Brain microvascular endothelial cell (primary cell): ENCODE measurements around the gene DUT.
A peak's percentile ranks its signal among the peaks of the same experiment; 100 is the strongest.

ENCODE experiments used
- DNase-seq: peaks from one replicate; pipeline ENCODE4 v3.0.0-alpha.2; 2020
- H3K27ac ChIP-seq: fragments of 250-450 bp; sonication (Bioruptor Pico); 2 replicates; pipeline ENCODE4 v1.5.1; 2020; ENCODE audit warnings: mild to moderate bottlenecking, moderate library complexity
- H3K27me3 ChIP-seq: fragments of 250-450 bp; sonication (Bioruptor Pico); replicated peaks from 2 replicates; pipeline ENCODE4 v1.5.1; 2020; ENCODE audit warnings: mild to moderate bottlenecking
- H3K36me3 ChIP-seq: fragments of 250-450 bp; sonication (Bioruptor Pico); replicated peaks from 2 replicates; pipeline ENCODE4 v1.5.1; 2020; ENCODE audit warnings: mild to moderate bottlenecking
- H3K4me3 ChIP-seq: 2 replicates; pipeline ENCODE4 v1.5.1; 2011; ENCODE audit warnings: low read depth, mild to moderate bottlenecking, control low read depth, low read length, moderate library complexity
- in situ Hi-C: cut with HindIII; loops from 2 replicates; pipeline ENCODE4 v1.10.0; 2017; ENCODE audit warnings: low sequenced_read_pairs, low pct_ligation_motif_present
- TF ChIP-seq, protein P1 (sequence below): IDR thresholded peaks from 2 replicates; pipeline ENCODE4 v1.5.1; 2011; ENCODE audit warnings: low read depth, mild to moderate bottlenecking, moderate library complexity, low read length, control low read depth, inconsistent platforms; ENCODE audit errors: missing control alignments

The DUT gene

DNA sequence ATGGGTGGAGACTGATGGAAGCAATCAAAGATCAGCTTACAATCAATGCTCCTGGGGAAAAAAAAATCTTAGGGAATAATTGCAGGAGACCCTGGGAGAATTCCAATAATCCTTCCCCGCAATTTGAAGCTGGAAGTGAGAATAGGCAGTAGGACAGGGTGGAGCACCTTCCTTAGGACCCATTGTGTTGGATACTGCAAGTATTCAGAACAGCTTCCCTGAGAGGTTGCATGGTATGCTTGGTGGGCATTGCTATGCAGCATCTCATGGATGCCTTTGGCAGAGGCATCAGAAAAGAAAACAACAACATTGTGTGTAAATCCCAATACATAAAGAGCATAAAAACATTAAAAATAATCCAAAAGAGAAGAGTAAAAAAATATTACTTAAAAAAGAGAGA, 24.6 kb upstream of the DUT start:
- TF ChIP-seq, protein P1, sequence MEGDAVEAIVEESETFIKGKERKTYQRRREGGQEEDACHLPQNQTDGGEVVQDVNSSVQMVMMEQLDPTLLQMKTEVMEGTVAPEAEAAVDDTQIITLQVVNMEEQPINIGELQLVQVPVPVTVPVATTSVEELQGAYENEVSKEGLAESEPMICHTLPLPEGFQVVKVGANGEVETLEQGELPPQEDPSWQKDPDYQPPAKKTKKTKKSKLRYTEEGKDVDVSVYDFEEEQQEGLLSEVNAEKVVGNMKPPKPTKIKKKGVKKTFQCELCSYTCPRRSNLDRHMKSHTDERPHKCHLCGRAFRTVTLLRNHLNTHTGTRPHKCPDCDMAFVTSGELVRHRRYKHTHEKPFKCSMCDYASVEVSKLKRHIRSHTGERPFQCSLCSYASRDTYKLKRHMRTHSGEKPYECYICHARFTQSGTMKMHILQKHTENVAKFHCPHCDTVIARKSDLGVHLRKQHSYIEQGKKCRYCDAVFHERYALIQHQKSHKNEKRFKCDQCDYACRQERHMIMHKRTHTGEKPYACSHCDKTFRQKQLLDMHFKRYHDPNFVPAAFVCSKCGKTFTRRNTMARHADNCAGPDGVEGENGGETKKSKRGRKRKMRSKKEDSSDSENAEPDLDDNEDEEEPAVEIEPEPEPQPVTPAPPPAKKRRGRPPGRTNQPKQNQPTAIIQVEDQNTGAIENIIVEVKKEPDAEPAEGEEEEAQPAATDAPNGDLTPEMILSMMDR, result no peak
- in situ Hi-C loops, result no loop called here
- no peak for DNase-seq
- no peak overlapping the region for H3K4me3 ChIP-seq
- no peaks in the 10 kb centered on the region for H3K27me3 ChIP-seq
- no peaks in the 10 kb centered on the region for H3K36me3 ChIP-seq
- no peak overlapping the region for H3K27ac ChIP-seq

DNA sequence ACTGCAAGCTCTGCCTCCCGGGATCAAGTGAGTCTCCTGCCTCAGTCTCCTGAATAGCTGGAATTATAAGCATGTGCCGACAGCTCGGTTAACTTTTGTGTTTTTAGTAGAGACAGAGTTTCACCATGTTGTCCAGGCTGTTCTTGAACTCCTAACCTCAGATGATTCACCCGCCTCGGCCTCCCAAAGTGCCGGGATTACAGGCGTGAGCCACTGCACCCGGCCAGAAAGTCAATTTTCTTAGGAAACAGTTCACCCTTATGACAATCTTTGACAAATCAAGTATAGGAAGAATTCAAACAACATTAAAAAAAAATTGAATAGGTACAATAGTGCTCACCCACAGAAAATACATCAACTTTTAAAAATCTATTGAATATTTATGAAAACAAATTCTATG, 23.6 kb upstream of the DUT start:
- Histone ChIP-seq H3K4me3 (no peak overlapping the region), H3K27ac (no peak overlapping the region), H3K27me3 (no peaks in the 10 kb centered on the region), H3K36me3 (no peaks in the 10 kb centered on the region)
- peak; percentile 51 for DNase-seq
- in situ Hi-C loops, result no loop called here
- TF ChIP-seq, protein P1, result no peak

DNA sequence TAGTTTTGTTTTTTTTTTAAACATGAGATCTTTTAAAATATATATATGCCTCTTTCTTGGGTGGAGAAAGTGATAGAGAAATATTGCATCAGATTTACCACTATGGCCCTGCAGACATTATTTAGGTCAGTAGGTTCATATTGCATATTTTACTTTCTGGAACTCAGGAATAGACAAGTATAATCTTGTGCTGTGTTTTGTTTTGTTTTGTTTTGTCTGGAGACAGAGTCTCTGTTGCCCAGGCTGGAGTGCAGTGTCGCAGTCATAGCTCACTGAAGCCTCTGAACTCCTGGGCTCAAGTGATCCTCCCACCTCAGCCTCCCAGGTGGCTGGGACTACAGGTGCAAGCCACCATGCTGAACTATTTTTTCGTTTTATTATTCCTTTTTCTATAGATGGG, 21.5 kb upstream of the DUT start:
- in situ Hi-C loops, result no loop called here
- Histone ChIP-seq H3K27ac (no peak overlapping the region), H3K27me3 (no peaks in the 10 kb centered on the region), H3K36me3 (no peaks in the 10 kb centered on the region), H3K4me3 (no peak overlapping the region)
- DNase-seq, result no peak
- TF ChIP-seq, protein P1, result no peak

DNA sequence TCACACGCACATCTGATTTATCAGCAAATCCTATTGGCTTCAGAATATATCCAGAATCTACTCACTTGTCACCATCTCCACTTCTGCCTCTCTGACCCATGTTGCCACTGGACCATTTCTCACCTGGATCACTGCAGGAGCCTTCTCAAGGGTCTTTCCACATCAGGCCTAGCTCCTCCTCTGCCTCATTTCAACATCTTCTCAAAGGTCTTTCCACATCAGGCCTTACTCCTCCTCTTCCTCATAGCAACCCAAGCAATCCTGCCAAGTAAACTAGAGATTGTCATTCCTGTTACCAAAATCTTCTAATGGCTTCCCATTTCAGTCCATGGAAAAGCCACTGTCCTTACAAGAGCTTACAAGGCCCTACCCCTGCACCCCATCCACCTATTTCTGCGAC, 18.0 kb upstream of the DUT start:
- DNase-seq, result no peak
- in situ Hi-C loops, result no loop called here

DNA sequence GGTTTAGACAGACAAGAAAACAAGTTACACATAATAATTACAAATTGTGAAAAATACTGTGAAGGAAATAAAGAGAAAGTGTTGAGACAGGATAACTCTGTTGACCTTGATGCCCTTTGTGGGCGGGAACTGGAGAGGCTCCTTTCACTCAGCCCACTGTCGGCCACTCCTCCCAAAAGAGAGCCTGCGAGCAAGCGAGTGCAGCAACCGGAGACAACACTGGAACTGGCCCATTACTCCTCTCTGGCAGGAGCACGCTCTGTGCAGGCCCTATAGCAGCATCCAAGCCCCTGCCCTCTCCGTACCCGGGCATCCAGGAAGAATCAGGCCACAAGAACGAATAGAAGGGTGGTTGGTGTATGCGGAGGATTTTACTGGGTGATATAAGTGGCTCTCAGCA, 16.2 kb upstream of the DUT start:
- Histone ChIP-seq H3K4me3 (no peak overlapping the region), H3K27ac (no peak overlapping the region), H3K27me3 (no peaks in the 10 kb centered on the region), H3K36me3 (no peaks in the 10 kb centered on the region)
- in situ Hi-C loops, result no loop called here
- no peak for DNase-seq
- TF ChIP-seq, protein P1, result no peak

More for the DNA sequence above, 18.0 kb upstream of the DUT start:
- H3K36me3 ChIP-seq, result no peaks in the 10 kb centered on the region
- H3K4me3 ChIP-seq, result no peak overlapping the region
- no peak overlapping the region for H3K27ac ChIP-seq
- no peaks in the 10 kb centered on the region for H3K27me3 ChIP-seq
- TF ChIP-seq, protein P1, result no peak

DNA sequence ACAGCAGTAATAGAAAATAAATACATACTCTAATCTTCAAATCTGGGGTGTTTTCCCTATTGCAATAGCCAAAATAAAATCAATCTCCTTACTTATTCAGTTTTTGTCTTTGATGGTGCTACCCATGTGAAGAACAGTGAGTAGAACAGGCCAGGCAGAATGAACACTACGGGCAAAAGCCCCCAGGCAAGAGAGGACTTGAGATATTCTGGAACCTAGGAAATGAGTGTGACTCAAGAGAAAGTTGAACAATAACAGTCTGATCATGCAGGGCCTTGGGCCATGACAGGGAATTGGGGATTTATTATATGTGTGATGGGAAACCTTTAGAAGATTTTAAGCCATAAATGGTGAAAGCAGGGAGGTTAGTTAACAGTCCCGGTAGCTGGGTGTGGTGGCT, 14.0 kb upstream of the DUT start:
- Histone ChIP-seq H3K36me3 (no peaks in the 10 kb centered on the region), H3K27ac (no peak overlapping the region), H3K27me3 (no peaks in the 10 kb centered on the region), H3K4me3 (no peak overlapping the region)
- TF ChIP-seq, protein P1, result no peak
- in situ Hi-C loops, result no loop called here
- no peak for DNase-seq
